ENCODE results near the gene DDX41.
A peak's percentile ranks its signal among the peaks of the same experiment; 100 is the strongest.

The DDX41 gene

GRCh38 chr5:177529247-177530203, 12.8 kb upstream of the DDX41 start:
- Mint-ChIP-seq H3K27ac (peak overlapping the region; percentile 32), H3K9me3 (no peaks in the 10 kb centered on the region), H3K4me3 (no peak overlapping the region), H3K36me3 (ENCODE audit: low read depth) (peaks cover 23% of the 10 kb centered on the region), H3K27me3 (ENCODE audit: low read depth) (no peaks in the 10 kb centered on the region), H3K4me1 (ENCODE audit: low read depth) (no peaks in the 10 kb centered on the region)
- DNase-seq (ENCODE audit: low spot score): no peak

- no peaks in the 10 kb centered on the region for H3K27me3 Mint-ChIP-seq (ENCODE audit: low read depth)
- DNase-seq (ENCODE audit: low spot score): no peak
- peaks cover 21% of the 10 kb centered on the region for H3K36me3 Mint-ChIP-seq (ENCODE audit: low read depth)
- no peak overlapping the region for H3K4me3 Mint-ChIP-seq
- H3K4me1 Mint-ChIP-seq (ENCODE audit: low read depth): no peaks in the 10 kb centered on the region
- H3K27ac Mint-ChIP-seq: no peak overlapping the region
- H3K9me3 Mint-ChIP-seq: no peaks in the 10 kb centered on the region
Observed at GRCh38 chr5:177528631-177529030, 11.9 kb upstream of the DDX41 start.

GRCh38 chr5:177527595-177527994, 10.8 kb upstream of the DDX41 start:
- peaks cover 17% of the 10 kb centered on the region for H3K36me3 Mint-ChIP-seq (ENCODE audit: low read depth)
- H3K27ac Mint-ChIP-seq: no peak overlapping the region
- H3K4me3 Mint-ChIP-seq: no peak overlapping the region
- DNase-seq (ENCODE audit: low spot score): no peak
- no peaks in the 10 kb centered on the region for H3K4me1 Mint-ChIP-seq (ENCODE audit: low read depth)
- H3K27me3 Mint-ChIP-seq (ENCODE audit: low read depth): no peaks in the 10 kb centered on the region
- H3K9me3 Mint-ChIP-seq: no peaks in the 10 kb centered on the region

GRCh38 chr5:177526791-177527190, 10.0 kb upstream of the DDX41 start:
- H3K9me3 Mint-ChIP-seq: no peaks in the 10 kb centered on the region
- no peaks in the 10 kb centered on the region for H3K27me3 Mint-ChIP-seq (ENCODE audit: low read depth)
- H3K4me3 Mint-ChIP-seq: no peak overlapping the region
- no peaks in the 10 kb centered on the region for H3K4me1 Mint-ChIP-seq (ENCODE audit: low read depth)
- peaks cover 14% of the 10 kb centered on the region for H3K36me3 Mint-ChIP-seq (ENCODE audit: low read depth)
- H3K27ac Mint-ChIP-seq: no peak overlapping the region
- DNase-seq (ENCODE audit: low spot score): no peak

GRCh38 chr5:177526191-177526590, 9.4 kb upstream of the DDX41 start:
- no peak overlapping the region for H3K4me3 Mint-ChIP-seq
- H3K9me3 Mint-ChIP-seq: no peaks in the 10 kb centered on the region
- H3K27ac Mint-ChIP-seq: no peak overlapping the region
- H3K4me1 Mint-ChIP-seq (ENCODE audit: low read depth): peaks cover 5% of the 10 kb centered on the region
- DNase-seq (ENCODE audit: low spot score): no peak
- H3K27me3 Mint-ChIP-seq (ENCODE audit: low read depth): no peaks in the 10 kb centered on the region
- peaks cover 18% of the 10 kb centered on the region for H3K36me3 Mint-ChIP-seq (ENCODE audit: low read depth)

GRCh38 chr5:177524941-177525655, 8.3 kb upstream of the DDX41 start:
- H3K36me3 Mint-ChIP-seq (ENCODE audit: low read depth): peaks cover 17% of the 10 kb centered on the region
- no peak overlapping the region for H3K4me3 Mint-ChIP-seq
- no peaks in the 10 kb centered on the region for H3K9me3 Mint-ChIP-seq
- no peaks in the 10 kb centered on the region for H3K27me3 Mint-ChIP-seq (ENCODE audit: low read depth)
- no peak for DNase-seq (ENCODE audit: low spot score)
- H3K4me1 Mint-ChIP-seq (ENCODE audit: low read depth): peaks cover 12% of the 10 kb centered on the region
- H3K27ac Mint-ChIP-seq: no peak overlapping the region

- Mint-ChIP-seq H3K27me3 (ENCODE audit: low read depth) (no peaks in the 10 kb centered on the region), H3K36me3 (ENCODE audit: low read depth) (peaks cover 18% of the 10 kb centered on the region), H3K9me3 (no peaks in the 10 kb centered on the region), H3K27ac (no peak overlapping the region), H3K4me1 (ENCODE audit: low read depth) (peaks cover 12% of the 10 kb centered on the region), H3K4me3 (no peak overlapping the region)
- no peak for DNase-seq (ENCODE audit: low spot score)
Observed at GRCh38 chr5:177524539-177524900, 7.8 kb upstream of the DDX41 start.

- no peaks in the 10 kb centered on the region for H3K9me3 Mint-ChIP-seq
- H3K4me3 Mint-ChIP-seq: no peak overlapping the region
- H3K36me3 Mint-ChIP-seq (ENCODE audit: low read depth): peaks cover 16% of the 10 kb centered on the region
- DNase-seq (ENCODE audit: low spot score): no peak
- H3K27me3 Mint-ChIP-seq (ENCODE audit: low read depth): no peaks in the 10 kb centered on the region
- peaks cover 15% of the 10 kb centered on the region for H3K4me1 Mint-ChIP-seq (ENCODE audit: low read depth)
- no peak overlapping the region for H3K27ac Mint-ChIP-seq
Observed at GRCh38 chr5:177523711-177524538, 7.2 kb upstream of the DDX41 start.

- no peak for DNase-seq (ENCODE audit: low spot score)
- Mint-ChIP-seq H3K27ac (peak overlapping the region; percentile 41), H3K27me3 (ENCODE audit: low read depth) (no peaks in the 10 kb centered on the region), H3K9me3 (no peaks in the 10 kb centered on the region), H3K4me3 (no peak overlapping the region), H3K4me1 (ENCODE audit: low read depth) (peaks cover 22% of the 10 kb centered on the region), H3K36me3 (ENCODE audit: low read depth) (peaks cover 28% of the 10 kb centered on the region)
Observed at GRCh38 chr5:177520916-177521513, 4.3 kb upstream of the DDX41 start.

- Mint-ChIP-seq H3K36me3 (ENCODE audit: low read depth) (peaks cover 35% of the 10 kb centered on the region), H3K27ac (peak overlapping the region; percentile 41), H3K27me3 (ENCODE audit: low read depth) (no peaks in the 10 kb centered on the region), H3K9me3 (no peaks in the 10 kb centered on the region), H3K4me3 (no peak overlapping the region), H3K4me1 (ENCODE audit: low read depth) (peaks cover 30% of the 10 kb centered on the region)
- DNase-seq (ENCODE audit: low spot score): no peak
Observed at GRCh38 chr5:177520271-177520670, 3.5 kb upstream of the DDX41 start.

- Mint-ChIP-seq H3K9me3 (no peaks in the 10 kb centered on the region), H3K27me3 (ENCODE audit: low read depth) (no peaks in the 10 kb centered on the region), H3K4me3 (no peak overlapping the region), H3K36me3 (ENCODE audit: low read depth) (peaks cover 39% of the 10 kb centered on the region), H3K27ac (peak overlapping the region; percentile 57), H3K4me1 (ENCODE audit: low read depth) (peaks cover 32% of the 10 kb centered on the region)
- no peak for DNase-seq (ENCODE audit: low spot score)
Observed at GRCh38 chr5:177519463-177520235, 2.9 kb upstream of the DDX41 start.

- peaks cover 25% of the 10 kb centered on the region for H3K4me1 Mint-ChIP-seq (ENCODE audit: low read depth)
- H3K9me3 Mint-ChIP-seq: no peaks in the 10 kb centered on the region
- DNase-seq (ENCODE audit: low spot score): no peak
- peak overlapping the region; percentile 32 for H3K27ac Mint-ChIP-seq
- H3K36me3 Mint-ChIP-seq (ENCODE audit: low read depth): peaks cover 55% of the 10 kb centered on the region
- no peaks in the 10 kb centered on the region for H3K27me3 Mint-ChIP-seq (ENCODE audit: low read depth)
- H3K4me3 Mint-ChIP-seq: peak overlapping the region; percentile 94
Observed at GRCh38 chr5:177515580-177515979, 1.2 kb downstream of the DDX41 start.

GRCh38 chr5:177514541-177514940, 2.2 kb downstream of the DDX41 start:
- peak overlapping the region; percentile 94 for H3K4me3 Mint-ChIP-seq
- H3K27me3 Mint-ChIP-seq (ENCODE audit: low read depth): no peaks in the 10 kb centered on the region
- H3K27ac Mint-ChIP-seq: no peak overlapping the region
- peaks cover 47% of the 10 kb centered on the region for H3K36me3 Mint-ChIP-seq (ENCODE audit: low read depth)
- no peak for DNase-seq (ENCODE audit: low spot score)
- peaks cover 22% of the 10 kb centered on the region for H3K4me1 Mint-ChIP-seq (ENCODE audit: low read depth)
- H3K9me3 Mint-ChIP-seq: no peaks in the 10 kb centered on the region
